Measurements from ENCODE around the gene OR5D14.

OR5D14 gene

DNA sequence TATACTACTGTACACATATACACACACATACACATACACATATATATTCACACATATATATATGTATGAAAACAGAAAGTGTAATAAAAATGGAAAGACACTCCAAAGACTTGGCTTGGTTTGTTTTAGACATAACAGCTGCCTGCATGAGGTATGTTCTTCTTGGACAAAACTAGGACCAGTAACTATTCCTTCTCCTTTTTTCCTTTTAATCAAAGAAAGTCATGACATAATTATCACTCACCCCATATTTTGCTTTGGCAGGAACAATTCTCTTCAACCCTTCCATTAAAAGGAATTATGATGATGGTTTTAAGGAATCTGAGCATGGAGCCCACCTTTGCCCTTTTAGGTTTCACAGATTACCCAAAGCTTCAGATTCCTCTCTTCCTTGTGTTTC lies at the start of gene OR5D14:
OR5D14 (plus strand) TSS at position 301 of the 400 bp plus-strand sequence; CDS start at position 301, 0 bp downstream.
- no peak for DNase-seq (ENCODE audit: low spot score)

- DNase-seq (ENCODE audit: low spot score): no peak
Measured at GRCh38 chr11:55773138-55773537, 22.2 kb upstream of the OR5D14 start, which contains the start of gene OR5D13. TSS of gene OR5D13 (plus strand) at chr11:55773438. CDS start at chr11:55773438, 0 bp downstream.

DNA sequence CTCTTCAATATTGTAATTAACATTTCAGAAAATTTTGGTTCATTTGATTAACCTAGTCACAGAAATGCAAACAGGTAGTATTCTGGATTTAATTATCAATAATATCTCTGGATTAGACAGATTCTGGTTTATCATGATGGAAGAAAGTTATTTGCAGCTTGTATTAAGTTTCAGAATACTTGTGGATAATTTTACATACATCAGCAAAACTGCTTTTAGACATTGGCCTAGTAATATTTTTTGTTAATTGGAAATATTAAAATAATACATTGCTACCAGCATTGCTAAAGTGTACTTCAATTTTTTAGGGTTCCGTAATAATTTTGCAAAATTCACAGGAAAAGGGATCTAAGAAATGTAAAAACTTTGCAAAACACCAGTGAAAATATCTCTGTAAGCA lies 3.8 kb upstream of the OR5D14 start:
- no peak for DNase-seq (ENCODE audit: low spot score)

- no peak for DNase-seq (ENCODE audit: low spot score)
Measured at GRCh38 chr11:55793321-55793720, 2.0 kb upstream of the OR5D14 start.

DNA sequence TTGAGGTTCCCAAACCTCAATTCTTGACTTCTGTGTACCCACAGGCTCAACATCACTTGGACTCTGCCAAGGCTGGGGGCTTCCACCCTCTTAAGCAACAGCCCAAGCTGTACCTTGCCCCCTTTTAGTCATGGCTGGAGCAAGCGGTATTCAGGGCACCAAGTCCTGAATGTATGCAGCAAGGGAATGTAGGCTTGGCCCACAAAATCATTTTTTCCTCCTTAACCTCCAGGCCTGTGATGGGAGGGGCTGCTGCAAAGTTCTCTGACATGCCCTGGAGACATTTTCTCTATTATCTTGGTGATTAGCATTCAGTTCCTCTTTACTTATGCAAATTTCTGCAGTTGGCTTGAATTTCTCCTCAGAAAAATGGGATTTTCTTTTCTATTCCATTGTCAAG lies 10.9 kb downstream of the OR5D14 start:
- no peak for DNase-seq (ENCODE audit: low spot score)

- DNase-seq (ENCODE audit: low spot score): no peak
Measured at GRCh38 chr11:55811067-55811466, 15.7 kb downstream of the OR5D14 start, which contains the start of gene OR5L1. TSS of gene OR5L1 (plus strand) at chr11:55811367. CDS start at chr11:55811467, 100 bp downstream.

DNA sequence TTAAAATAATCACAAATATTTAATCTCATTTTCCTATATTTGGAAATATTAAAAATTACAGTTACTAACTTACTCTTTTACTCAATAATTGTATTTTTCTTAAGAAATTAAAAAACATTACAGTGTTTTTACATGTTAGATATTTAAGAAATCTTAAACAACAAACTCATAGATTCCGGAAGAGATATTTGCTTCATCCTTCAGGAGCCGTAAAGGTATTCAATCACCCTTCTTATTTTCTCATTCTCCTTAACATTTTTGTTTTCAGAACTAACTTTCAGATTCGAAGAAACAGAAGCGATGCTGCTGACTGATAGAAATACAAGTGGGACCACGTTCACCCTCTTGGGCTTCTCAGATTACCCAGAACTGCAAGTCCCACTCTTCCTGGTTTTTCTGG lies 24.0 kb downstream of the OR5D14 start, which contains the start of gene OR5D18:
OR5D18 (plus strand) TSS at position 301 of the 400 bp plus-strand sequence; CDS start at position 301, 0 bp downstream.
- DNase-seq (ENCODE audit: low spot score): no peak

GRCh38 chr11:55826919-55827318 lies 31.6 kb downstream of the OR5D14 start, which contains the start of gene OR5L2:
TSS of gene OR5L2 (plus strand) at chr11:55827219. CDS start at chr11:55827219, 0 bp downstream.
- DNase-seq (ENCODE audit: low spot score): no peak

DNA sequence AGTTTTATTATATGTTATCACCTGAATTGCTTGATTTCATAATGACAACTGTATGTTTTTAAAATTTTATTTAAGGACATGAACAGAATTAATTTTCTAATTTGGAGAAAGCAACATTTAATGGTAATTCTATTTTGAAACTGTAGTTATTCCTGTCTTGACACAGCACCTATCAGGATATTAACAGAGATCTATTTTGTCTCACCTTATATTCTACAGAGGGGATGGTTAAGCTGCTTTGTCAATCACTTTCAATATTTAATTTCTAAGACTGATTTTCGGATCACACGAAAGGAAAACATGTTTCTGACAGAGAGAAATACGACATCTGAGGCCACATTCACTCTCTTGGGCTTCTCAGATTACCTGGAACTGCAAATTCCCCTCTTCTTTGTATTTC lies 43.1 kb downstream of the OR5D14 start, which contains the start of gene OR5D16:
OR5D16 (plus strand) TSS at position 301 of the 400 bp plus-strand sequence; CDS start at position 301, 0 bp downstream.
- no peak for DNase-seq (ENCODE audit: low spot score)

All from CD4-positive, alpha-beta T cell treated with Interleukin-6 at 100 ng/mL for 8 hours (primary cell).